GM23338 (cell line): Measurements from ENCODE around the gene TUBA1B. TPM values are rescaled to one million over a fixed set of nuclear protein-coding genes. Genes with fewer than 3 reads are reported as not detected.

ENCODE experiments used
- ATAC-seq: fragments of 200-7000 bp; cut with Tn5 transposase; 3 replicates; pipeline ENCODE4 v1.9.1; 2020
- DNase-seq: peaks from one replicate; pipeline ENCODE4 v3.0.0-alpha.2; 2015; ENCODE audit warnings: low spot score
- H2AFZ ChIP-seq: fragments of 200-600 bp; sonication (generic); 2 replicates; pipeline ENCODE4 v1.8.0; 2016; ENCODE audit warnings: antibody characterized with exemption, mild to moderate bottlenecking, moderate library complexity
- H3F3A ChIP-seq: fragments of 200-600 bp; sonication (generic); replicated peaks from 2 replicates; pipeline ENCODE4 v1.8.0; 2017; ENCODE audit warnings: antibody characterized with exemption, mixed run types, low read depth
- H3K27ac ChIP-seq: fragments of 200-600 bp; sonication (generic); 2 replicates; pipeline ENCODE4 v1.6.1; 2016; ENCODE audit warnings: low read depth
- H3K27me3 ChIP-seq: fragments of 200-600 bp; sonication (generic); 2 replicates; pipeline ENCODE4 v1.8.0; 2016; ENCODE audit warnings: mild to moderate bottlenecking, mixed run types, moderate library complexity; ENCODE audit not compliant: insufficient read depth
- H3K36me3 ChIP-seq: fragments of 200-600 bp; sonication (generic); 2 replicates; pipeline ENCODE4 v1.8.0; 2016; ENCODE audit warnings: mild to moderate bottlenecking; ENCODE audit not compliant: insufficient read depth
- H3K4me1 ChIP-seq: fragments of 200-600 bp; sonication (generic); 2 replicates; pipeline ENCODE4 v1.8.0; 2016; ENCODE audit warnings: mild to moderate bottlenecking, moderate library complexity; ENCODE audit not compliant: insufficient read depth
- H3K4me2 ChIP-seq: fragments of 200-600 bp; sonication (generic); 2 replicates; pipeline ENCODE4 v1.7.1; 2017; ENCODE audit warnings: mixed run types
- H3K4me3 ChIP-seq: fragments of 200-600 bp; sonication (generic); 2 replicates; pipeline ENCODE4 v1.6.1; 2016; ENCODE audit warnings: mixed run types
- H3K79me2 ChIP-seq: fragments of 200-600 bp; sonication (generic); replicated peaks from 2 replicates; pipeline ENCODE4 v1.8.0; 2017; ENCODE audit warnings: mild to moderate bottlenecking; ENCODE audit not compliant: insufficient read depth
- H3K9me2 ChIP-seq: fragments of 200-600 bp; sonication (generic); 2 replicates; pipeline ENCODE4 v1.8.0; 2017; ENCODE audit not compliant: insufficient read depth
- H4K20me1 ChIP-seq: fragments of 200-600 bp; sonication (generic); replicated peaks from 2 replicates; pipeline ENCODE4 v1.8.0; 2017; ENCODE audit warnings: mild to moderate bottlenecking; ENCODE audit not compliant: insufficient read depth
- H3K27ac Mint-ChIP-seq: 2 replicates; pipeline ENCODE4 v1.8.0; 2020; ENCODE audit warnings: inconsistent platforms, mild to moderate bottlenecking, moderate library complexity, mixed read lengths
- H3K27me3 Mint-ChIP-seq: 3 replicates; pipeline ENCODE4 v1.8.0; 2022; ENCODE audit warnings: low read depth, mild to moderate bottlenecking, moderate library complexity, mixed read lengths, inconsistent platforms; ENCODE audit not compliant: insufficient read depth, poor library complexity
- H3K36me3 Mint-ChIP-seq: 3 replicates; pipeline ENCODE4 v1.8.0; 2021; ENCODE audit warnings: low read depth, mild to moderate bottlenecking, inconsistent platforms, moderate library complexity, mixed read lengths
- H3K4me1 Mint-ChIP-seq: 3 replicates; pipeline ENCODE4 v1.8.0; 2020; ENCODE audit warnings: mild to moderate bottlenecking, inconsistent platforms, mixed read lengths
- H3K4me3 Mint-ChIP-seq: 3 replicates; pipeline ENCODE4 v1.8.0; 2021; ENCODE audit warnings: moderate library complexity, mild to moderate bottlenecking, inconsistent platforms, mixed read lengths
- H3K9me3 Mint-ChIP-seq: 3 replicates; pipeline ENCODE4 v1.8.0; 2020; ENCODE audit warnings: moderate library complexity, mild to moderate bottlenecking, inconsistent platforms, mixed read lengths
- CREB1 ChIP-seq: fragments of 250-450 bp; sonication (Bioruptor Pico); IDR thresholded peaks from 2 replicates; pipeline ENCODE4 v1.5.0; 2020; ENCODE audit warnings: low read depth, mild to moderate bottlenecking, moderate library complexity
- CTCF ChIP-seq, 2 experiments: fragments of 200-600 bp in 1 of 2; sonication (generic) in 1 of 2; conservative IDR thresholded peaks; 2 replicates each; pipeline versions ENCODE4 v1.5.1 to v1.6.1; 2016 to 2017; ENCODE audit warnings: antibody characterized with exemption in 2 of 2, low read depth in 2 of 2, mild to moderate bottlenecking in 2 of 2, moderate library complexity in 1 of 2
- EZH2 ChIP-seq: fragments of 200-600 bp; sonication (generic); IDR thresholded peaks from one replicate; pipeline ENCODE4 v1.8.0; 2017; ENCODE audit warnings: antibody characterized with exemption, mild to moderate bottlenecking, low read depth; ENCODE audit not compliant: unreplicated experiment
- EZH2phosphoT487 ChIP-seq: fragments of 200-600 bp; sonication (generic); IDR thresholded peaks from one replicate; pipeline ENCODE4 v1.8.1; 2018; ENCODE audit warnings: antibody characterized with exemption; ENCODE audit not compliant: unreplicated experiment
- JUNB ChIP-seq: IDR thresholded peaks from one replicate; pipeline ENCODE4 v1.6.1; 2016; ENCODE audit warnings: antibody characterized with exemption; ENCODE audit not compliant: unreplicated experiment
- NANOG ChIP-seq: IDR thresholded peaks from 2 replicates; pipeline ENCODE4 v1.6.1; 2016; ENCODE audit warnings: antibody characterized with exemption, borderline replicate concordance
- POLR2AphosphoS5 ChIP-seq: IDR thresholded peaks from 2 replicates; pipeline ENCODE4 v1.6.1; 2016; ENCODE audit warnings: antibody characterized with exemption, low read depth
- ZNF114 ChIP-seq: fragments of 250-450 bp; sonication (Bioruptor Pico); IDR thresholded peaks from 2 replicates; pipeline ENCODE4 v1.5.0; 2020; ENCODE audit warnings: mild to moderate bottlenecking, moderate library complexity
- ZNF331 ChIP-seq: fragments of 250-450 bp; sonication (Bioruptor Pico); IDR thresholded peaks from 2 replicates; pipeline ENCODE4 v1.5.0; 2020; ENCODE audit warnings: low read depth, mild to moderate bottlenecking, moderate library complexity
- polyA plus RNA-seq: library from polyadenylated mRNA; unstranded; fragments of >200 nt; fragmentation: Nextera tagmentation; extraction: Ambion mirVana; gene quantifications from 2 replicates; pipeline ENCODE4 v1.2.1, GENCODE V29; 2016
- total RNA-seq: library from RNA; depleted of rRNA; stranded (reverse); fragments of >200 nt; shearing (Covaris generic); gene quantifications from 2 replicates; pipeline ENCODE4 v1.2.3, GENCODE V29; 2014

The TUBA1B gene
- total and polyA plus RNA-seq, 2 experiments from 2014 or later: 1,116 to 2,718 TPM

- no peak for TF ChIP-seq POLR2AphosphoS5
- TF ChIP-seq EZH2: no peak
- TF ChIP-seq ZNF331 (CRISPR knock-in tag): no peak
- no peak for TF ChIP-seq CREB1 (CRISPR knock-in tag)
- no peak for TF ChIP-seq CTCF (conservative IDR thresholded peaks at IDR 0.05; ENCODE audit: low read depth in 2 of 2)
- TF ChIP-seq ZNF114: no peak
- TF ChIP-seq JUNB: no peak
- no peak for TF ChIP-seq EZH2phosphoT487
- TF ChIP-seq NANOG: no peak
Observed at GRCh38 chr12:49091056-49091835, 39.9 kb downstream of the TUBA1B start (continued).

DNA sequence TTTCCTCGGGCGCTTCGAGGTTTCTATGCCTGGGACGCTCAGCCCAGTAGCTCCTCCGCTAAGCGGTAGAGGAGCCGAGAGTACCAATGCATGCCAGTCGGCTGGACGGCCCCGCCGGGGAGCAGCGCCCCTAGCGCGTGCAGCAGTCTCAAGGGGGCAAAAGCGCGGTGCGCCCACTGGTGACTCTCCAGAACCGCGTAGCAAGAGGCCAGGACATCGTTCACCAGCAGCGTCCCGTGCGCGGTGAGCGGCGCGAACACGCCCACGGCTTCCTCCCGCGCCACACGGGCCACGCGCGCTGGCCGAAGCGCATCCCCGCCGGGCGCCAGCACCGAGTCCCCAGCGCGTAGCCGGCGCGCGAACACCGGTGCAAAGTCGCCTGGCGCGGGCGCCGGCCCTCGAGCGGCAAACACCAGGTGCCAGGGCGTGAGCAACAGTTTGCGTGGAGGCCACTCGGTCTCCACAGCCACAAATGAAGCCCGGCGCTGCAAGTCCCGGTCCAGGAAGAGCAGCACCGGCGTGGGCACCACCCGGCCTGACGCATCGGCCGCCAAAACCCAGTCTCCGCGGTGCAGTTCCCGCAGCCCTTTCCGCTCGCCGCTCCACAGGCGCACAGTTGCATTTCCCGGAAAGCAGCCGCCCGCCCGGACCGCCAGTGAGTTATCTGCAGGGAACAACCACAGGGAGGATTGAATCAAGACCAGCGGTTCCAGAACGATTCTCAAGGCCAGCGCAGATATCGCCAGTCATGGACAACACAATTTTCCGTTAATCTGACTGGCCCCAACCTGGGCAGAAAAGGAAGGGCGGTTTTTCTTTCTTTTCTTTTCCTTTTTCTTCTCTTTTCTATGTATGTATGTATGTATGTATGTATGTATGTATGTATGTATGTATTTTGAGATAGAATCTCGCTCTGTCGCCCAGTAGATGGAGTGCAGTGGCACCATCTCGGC lies 41.1 kb downstream of the TUBA1B start:
- Histone ChIP-seq H3K9me2 (no peaks in the 10 kb centered on the region), H3K27me3 (peaks cover 93% of the 10 kb centered on the region), H3K4me3 (peak overlapping the region; percentile 51), H3K4me1 (peaks cover 46% of the 10 kb centered on the region), H3F3A (peaks cover 12% of the 10 kb centered on the region; the same call in 1 of the 2 replicates), H4K20me1 (peaks cover 11% of the 10 kb centered on the region), H3K36me3 (no peaks in the 10 kb centered on the region), H3K79me2 (no peaks in the 10 kb centered on the region), H2AFZ (peak overlapping the region; percentile 69), H3K27ac (no peak overlapping the region), H3K4me2 (peak overlapping the region; percentile 80)
- H3K9me3 Mint-ChIP-seq: no peaks in the 10 kb centered on the region
- DNase-seq (peak; percentile 64), ATAC-seq (peak; percentile 16)
- no peak overlapping the region for H3K27ac Mint-ChIP-seq
- H3K36me3 Mint-ChIP-seq: no peaks in the 10 kb centered on the region; the same call in 2 of the 3 replicates
- peak overlapping the region; percentile 63 for H3K4me3 Mint-ChIP-seq
- peaks cover 46% of the 10 kb centered on the region for H3K4me1 Mint-ChIP-seq
- H3K27me3 Mint-ChIP-seq: peaks cover 79% of the 10 kb centered on the region
- TF ChIP-seq EZH2: peak; percentile 93
- no peak for TF ChIP-seq POLR2AphosphoS5
- peak in 1 of 2 experiments; percentile 42; a peak in 2 of 4 replicates for TF ChIP-seq CTCF (conservative IDR thresholded peaks at IDR 0.05; ENCODE audit: low read depth in 2 of 2)
- peak; percentile 82 for TF ChIP-seq EZH2phosphoT487
